Uterus (tissue), 2 donors: ENCODE data around the gene RAB22A.

ENCODE experiments used
- CTCF ChIP-seq, 4 experiments: fragments of 200-600 bp in 2 of 4; fragments of 450-650 bp in 2 of 4; sonication (generic) in 2 of 4; IDR thresholded peaks; one replicate each; pipeline ENCODE4 v1.5.1; 2016 to 2019; ENCODE audit warnings: antibody characterized with exemption in 4 of 4, mild to moderate bottlenecking in 2 of 4, moderate library complexity in 1 of 4
- POLR2A ChIP-seq, 2 donors: fragments of 450-650 bp; IDR thresholded peaks; one replicate each; pipeline ENCODE4 v1.6.1; 2016; ENCODE audit warnings: antibody characterized with exemption in 2 of 2, mild to moderate bottlenecking in 1 of 2, moderate library complexity in 1 of 2

- no peak for TF ChIP-seq CTCF (IDR thresholded peaks at IDR 0.05)
- TF ChIP-seq POLR2A (IDR thresholded peaks at IDR 0.05), result no peak
Observed at GRCh38 chr20:58375759-58376352, 66.3 kb downstream of the RAB22A start.
